IPS DF 19.7 (cell line): ENCODE measurements around the gene S1PR2.

Experiments
- DNase-seq: peaks from one replicate; pipeline ENCODE4 v3.0.0-alpha.2; 2013; ENCODE audit warnings: low read depth, low spot score

S1PR2 gene, protein sequence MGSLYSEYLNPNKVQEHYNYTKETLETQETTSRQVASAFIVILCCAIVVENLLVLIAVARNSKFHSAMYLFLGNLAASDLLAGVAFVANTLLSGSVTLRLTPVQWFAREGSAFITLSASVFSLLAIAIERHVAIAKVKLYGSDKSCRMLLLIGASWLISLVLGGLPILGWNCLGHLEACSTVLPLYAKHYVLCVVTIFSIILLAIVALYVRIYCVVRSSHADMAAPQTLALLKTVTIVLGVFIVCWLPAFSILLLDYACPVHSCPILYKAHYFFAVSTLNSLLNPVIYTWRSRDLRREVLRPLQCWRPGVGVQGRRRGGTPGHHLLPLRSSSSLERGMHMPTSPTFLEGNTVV

DNA sequence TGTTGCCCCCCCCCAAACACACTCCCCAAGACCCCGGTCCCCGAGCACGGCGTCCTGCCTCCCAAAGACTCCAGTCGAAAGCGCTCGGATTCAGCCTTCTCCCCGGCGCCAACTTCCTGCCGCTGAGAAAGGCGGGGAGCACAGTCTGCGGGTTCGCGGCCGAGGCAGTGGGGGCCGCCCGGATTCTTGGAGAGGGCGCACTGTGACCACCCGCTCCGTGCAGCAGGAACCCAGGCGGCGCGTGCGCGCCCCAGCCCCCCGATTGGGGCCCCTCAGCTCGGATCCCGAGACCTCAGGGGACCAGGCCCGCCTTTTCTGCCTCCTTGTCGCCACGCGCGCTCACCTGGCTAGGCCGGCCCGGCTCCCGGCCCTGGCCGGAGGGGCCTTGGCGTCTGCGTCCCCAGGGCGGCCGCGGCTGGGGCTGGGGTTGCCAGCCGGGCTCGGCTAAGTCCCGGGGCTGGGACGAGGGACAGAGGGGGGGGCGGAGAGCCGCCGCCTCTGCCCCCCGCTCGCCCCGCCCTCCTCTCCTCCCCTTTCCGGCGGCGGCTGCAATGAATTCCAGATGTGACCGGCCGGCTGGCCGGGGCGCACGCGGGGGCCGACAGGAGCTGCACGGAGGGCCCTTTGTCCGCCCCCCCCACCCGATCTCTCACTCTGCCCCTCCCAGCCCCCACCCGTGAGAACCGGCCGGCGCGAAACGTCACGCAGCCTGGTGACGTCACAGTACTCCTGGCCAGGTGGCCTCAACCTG, at the start of gene S1PR2:
Gene S1PR2 (minus strand): TSS at position 471 of the 751 bp plus-strand sequence. CDS start 6,426 bp downstream, outside the sequence.
- peak; percentile 28 for DNase-seq

DNA sequence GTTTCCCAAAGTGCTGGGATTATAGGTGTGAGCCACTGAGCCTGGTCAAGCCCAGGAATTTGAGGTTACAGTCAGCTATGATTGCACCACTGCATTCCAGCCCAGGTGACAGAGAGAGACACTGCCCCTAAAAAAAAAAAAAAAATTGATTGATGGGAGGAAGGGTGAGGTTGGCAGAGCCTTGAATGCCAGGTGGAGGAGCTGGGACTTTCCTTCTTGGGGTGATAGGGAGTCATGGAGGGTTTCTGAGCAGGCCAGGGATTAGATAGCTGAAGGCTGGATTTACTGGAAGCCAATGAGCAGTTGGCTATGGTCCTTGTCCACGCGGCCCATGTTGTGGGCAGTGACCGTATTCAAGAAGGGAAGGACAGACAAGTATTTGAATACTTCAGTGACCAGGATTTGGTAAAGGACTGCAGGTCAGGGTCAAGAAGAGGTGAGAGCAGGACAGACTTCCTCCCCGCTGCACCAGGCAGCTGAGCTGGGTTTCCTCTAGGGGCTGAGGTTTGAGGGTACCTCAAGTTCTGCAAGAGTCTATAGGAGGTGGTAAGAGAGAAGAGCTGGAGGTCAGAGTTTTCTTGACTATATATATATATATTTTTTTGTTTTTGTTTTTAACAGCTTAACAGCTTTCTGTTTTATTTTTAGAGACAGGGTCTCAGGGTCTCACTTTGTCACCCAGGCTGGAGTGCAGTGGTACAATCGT, 48.8 kb upstream of the S1PR2 start:
- DNase-seq, result no peak

DNA sequence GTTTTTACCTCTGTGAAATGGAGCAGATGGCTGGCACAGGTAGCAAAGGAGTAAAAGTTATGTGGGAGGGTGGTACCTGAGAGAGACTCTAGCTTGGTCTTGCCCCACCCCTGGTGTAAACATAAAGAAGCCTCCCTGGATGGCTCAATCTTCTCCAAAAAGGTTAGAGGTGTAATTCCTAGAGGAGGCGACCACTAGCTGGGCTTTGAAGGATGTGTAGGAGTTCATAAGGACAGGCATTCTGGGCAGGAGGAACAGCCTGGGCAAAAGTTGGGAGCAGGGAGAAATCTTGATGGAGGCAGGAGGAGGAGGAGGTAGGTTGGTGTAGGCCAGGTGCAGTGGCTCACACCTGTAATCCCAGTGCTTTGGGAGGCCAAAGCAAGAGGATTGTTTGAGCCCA, 47.8 kb upstream of the S1PR2 start:
- no peak for DNase-seq

DNA sequence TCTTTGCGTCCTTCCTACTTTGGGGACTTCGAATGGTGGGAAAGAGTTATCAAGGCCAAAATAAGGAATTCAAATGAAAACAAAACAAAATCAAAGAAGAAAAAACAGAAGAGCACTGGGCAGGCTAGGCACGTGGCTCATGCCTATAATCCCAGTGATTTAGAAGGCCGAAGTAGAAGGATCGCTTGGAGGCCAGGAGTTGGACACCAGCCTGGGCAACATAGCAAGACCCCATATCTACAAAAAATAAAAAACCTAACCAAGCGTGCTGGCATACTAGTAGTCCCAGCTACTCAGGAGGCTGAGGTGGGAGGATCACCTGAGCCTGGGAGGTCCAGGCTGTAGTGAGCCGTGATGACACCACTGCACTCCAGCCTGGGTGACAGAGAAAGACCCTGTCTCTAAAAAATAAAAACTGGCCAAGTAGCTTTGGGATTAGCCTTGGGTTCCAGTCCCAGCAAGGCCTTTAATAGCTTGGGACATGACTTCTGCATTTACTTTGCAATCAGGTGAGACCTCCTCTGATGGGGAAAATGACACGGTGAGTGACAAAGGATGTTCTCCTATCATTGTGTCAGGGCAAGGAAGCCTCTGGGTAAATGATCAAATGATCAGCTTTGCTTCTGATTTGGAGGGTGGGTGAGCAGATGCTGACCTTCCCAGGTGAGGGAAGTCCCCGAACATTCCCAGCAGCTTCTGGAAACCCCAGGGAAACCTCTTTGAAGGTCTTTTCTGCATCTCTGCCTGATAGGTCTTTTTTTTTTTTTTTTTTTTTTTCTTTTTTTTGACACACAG, 46.9 kb upstream of the S1PR2 start:
- DNase-seq, result no peak

DNA sequence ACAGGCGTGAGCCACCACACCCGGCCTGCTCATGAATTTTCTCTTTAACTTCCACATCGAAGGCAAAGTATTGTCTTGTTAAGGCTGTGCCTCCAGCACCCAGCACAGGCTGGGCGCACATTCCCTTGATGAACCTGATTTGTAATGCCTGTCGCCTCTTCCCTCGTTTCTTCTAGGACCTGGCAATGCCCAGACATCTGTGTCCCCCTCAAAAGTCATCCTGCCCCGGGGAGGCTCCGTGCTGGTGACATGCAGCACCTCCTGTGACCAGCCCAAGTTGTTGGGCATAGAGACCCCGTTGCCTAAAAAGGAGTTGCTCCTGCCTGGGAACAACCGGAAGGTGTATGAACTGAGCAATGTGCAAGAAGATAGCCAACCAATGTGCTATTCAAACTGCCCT, 43.5 kb upstream of the S1PR2 start:
- DNase-seq, result no peak

DNA sequence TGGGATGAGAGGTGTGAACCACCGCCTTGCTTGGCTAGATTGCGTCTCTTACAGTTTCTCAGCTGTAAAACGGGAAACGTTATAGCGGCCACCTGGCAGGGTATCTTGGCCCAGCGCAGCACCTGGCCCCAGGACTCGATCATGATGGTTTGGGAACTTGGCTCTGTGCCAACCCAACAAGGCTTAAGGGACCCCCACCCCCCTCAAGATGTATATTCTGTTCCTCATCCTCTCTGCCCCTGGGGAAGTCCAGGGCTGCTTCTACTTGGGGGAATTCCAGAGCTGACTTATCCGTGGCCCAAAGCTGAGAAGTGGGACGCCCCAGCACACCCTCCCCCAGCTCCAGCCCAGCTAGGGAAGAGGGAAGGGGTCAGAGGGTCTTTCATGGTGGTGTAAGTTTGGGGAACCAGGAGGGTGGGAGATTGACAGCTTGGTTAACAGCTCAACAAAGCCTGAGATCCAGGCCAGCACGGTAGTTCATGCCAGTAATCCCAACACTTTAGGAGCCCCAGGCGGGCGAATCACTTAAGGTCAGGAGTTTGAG, 40.5 kb upstream of the S1PR2 start:
- no peak for DNase-seq

DNA sequence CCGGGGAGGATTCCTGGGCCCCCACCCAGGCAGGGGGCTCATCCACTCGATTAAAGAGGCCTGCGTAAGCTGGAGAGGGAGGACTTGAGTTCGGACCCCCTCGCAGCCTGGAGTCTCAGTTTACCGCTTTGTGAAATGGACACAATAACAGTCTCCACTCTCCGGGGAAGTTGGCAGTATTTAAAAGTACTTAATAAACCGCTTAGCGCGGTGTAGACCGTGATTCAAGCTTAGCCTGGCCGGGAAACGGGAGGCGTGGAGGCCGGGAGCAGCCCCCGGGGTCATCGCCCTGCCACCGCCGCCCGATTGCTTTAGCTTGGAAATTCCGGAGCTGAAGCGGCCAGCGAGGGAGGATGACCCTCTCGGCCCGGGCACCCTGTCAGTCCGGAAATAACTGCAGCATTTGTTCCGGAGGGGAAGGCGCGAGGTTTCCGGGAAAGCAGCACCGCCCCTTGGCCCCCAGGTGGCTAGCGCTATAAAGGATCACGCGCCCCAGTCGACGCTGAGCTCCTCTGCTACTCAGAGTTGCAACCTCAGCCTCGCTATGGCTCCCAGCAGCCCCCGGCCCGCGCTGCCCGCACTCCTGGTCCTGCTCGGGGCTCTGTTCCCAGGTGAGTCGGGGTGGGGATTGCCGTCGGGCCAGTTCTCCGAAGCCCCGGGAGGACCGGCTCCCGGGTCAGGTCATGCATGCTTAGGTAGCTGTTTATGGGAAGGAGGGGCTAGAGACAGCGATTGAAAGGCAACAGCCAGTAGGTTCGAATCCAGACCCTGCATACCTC, 39.7 kb upstream of the S1PR2 start, which contains the start of gene ICAM1:
Gene ICAM1 (plus strand): TSS at position 505 of the 779 bp plus-strand sequence. CDS start 40 bp downstream, at position 545.
- DNase-seq, result no peak

DNA sequence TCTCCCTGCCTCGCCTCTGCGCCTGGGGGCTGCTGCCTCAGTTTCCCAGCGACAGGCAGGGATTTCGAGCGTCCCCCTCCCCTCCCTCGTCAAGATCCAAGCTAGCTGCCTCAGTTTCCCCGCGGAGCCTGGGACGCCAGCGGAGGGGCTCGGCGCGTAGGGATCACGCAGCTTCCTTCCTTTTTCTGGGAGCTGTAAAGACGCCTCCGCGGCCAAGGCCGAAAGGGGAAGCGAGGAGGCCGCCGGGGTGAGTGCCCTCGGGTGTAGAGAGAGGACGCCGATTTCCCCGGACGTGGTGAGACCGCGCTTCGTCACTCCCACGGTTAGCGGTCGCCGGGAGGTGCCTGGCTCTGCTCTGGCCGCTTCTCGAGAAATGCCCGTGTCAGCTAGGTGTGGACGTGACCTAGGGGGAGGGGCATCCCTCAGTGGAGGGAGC, 39.1 kb upstream of the S1PR2 start:
- DNase-seq, result no peak

DNA sequence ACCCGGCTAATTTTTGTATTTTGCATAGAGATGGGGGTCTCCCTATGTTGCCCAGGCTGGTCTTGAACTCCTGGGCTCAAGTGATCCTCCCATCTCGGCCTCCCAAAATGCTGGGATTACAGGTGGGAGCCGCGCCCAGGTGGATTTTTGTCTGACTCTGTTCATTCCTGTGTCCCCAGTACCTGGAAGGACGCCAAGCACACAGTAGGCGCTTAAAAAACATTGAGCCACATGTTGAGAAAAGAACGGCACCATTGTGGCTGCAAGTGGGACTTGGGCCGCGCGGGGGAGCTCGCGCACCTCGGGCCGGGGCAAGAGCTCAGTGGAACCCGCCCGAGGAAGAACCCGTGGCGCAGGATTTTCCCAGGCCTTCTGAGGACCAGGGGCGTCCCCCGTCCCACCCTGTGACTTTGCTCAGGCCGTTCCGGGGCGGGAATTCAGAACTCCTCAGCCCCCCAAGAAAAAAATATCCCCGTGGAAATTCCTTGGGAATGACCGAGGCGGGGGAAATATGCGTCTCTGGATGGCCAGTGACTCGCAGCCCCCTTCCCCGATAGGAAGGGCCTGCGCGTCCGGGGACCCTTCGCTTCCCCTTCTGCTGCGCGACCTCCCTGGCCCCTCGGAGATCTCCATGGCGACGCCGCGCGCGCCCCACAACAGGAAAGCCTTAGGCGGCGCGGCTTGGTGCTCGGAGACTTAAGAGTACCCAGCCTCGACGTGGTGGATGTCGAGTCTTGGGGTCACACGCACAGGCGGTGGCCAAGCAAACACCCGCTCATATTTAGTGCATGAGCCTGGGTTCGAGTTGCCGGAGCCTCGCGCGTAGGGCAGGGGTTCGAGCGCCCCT, 38.4 kb upstream of the S1PR2 start:
- no peak for DNase-seq

DNA sequence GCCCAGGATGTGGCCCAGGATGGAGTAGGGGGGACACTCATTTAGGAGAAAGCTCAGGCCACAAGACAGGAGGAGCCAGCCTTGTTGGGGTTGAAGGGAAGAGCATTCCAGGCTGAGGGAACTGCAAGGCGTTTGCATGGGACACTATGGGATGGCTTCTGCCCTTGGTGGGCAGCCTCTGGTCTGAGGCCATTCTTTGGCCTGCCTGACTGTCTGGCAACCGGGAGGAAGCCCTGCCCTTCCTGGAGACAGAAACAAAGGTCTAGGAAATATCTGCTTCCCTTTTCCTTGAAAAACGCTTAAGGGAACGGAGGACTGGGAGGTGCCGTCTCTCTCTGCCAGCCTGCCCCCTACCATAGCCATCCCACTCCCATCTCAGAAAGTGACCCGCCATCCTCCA, 36.9 kb upstream of the S1PR2 start:
- no peak for DNase-seq

DNA sequence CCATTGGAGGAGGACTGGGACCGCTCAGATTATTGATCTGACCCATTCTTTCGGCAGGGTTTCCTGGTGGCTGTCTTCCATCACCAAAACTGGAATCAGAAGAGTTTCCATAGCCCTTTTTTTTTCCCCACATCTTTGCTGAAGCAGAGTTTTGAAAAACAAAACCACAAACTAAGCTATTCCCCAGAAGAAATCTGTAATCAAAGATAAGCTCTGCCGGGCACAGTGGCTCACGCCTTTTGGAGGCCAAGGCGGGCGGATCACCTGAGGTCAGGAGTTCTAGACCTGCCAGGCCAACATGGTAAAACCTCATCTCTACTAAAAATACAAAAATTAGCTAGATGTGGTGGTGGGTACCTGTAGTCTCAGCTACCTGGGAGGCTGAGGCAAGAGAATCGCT, 35.6 kb upstream of the S1PR2 start:
- no peak for DNase-seq

DNA sequence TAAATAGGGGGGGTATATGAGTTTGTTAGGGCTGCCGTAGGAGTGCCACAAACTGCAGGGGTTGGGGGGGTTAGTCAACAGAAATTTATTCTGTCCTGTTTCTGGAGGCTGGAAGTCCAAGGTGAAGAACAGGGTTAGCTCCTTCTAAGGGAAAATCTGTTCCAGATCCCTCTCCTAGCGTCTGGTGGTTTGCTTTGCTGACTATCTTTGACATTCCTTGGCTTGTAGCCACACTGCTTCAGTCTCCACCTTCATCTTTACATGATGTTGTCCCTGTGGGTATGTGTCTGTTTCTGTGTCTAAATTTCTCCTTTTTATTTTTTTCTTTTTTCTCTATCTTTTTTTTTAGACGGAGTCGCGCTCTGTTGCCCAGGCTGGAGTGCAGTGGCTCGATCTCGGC, 31.6 kb upstream of the S1PR2 start:
- no peak for DNase-seq

DNA sequence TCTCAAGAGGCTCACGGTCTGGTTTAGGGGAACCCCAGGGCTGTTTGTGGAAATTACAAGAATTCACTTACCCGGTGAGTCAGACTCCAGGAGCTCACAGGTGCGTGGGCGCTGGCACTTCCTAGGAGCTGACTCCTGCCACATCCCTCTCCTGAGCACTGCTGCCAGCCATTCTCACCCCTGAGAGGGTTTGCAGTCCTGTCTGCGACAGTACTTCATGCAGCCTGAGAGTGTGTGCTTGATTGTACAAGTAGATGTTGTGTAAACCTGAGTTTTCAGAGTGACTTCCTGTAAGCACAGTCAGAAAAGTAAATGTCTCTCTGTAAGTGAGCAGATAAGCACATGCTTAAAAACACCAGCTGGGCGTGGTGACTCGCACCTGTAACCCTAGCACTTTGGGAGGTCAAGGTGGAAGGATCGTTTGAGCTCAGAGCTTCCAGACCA, 29.0 kb upstream of the S1PR2 start:
- DNase-seq, result no peak

DNA sequence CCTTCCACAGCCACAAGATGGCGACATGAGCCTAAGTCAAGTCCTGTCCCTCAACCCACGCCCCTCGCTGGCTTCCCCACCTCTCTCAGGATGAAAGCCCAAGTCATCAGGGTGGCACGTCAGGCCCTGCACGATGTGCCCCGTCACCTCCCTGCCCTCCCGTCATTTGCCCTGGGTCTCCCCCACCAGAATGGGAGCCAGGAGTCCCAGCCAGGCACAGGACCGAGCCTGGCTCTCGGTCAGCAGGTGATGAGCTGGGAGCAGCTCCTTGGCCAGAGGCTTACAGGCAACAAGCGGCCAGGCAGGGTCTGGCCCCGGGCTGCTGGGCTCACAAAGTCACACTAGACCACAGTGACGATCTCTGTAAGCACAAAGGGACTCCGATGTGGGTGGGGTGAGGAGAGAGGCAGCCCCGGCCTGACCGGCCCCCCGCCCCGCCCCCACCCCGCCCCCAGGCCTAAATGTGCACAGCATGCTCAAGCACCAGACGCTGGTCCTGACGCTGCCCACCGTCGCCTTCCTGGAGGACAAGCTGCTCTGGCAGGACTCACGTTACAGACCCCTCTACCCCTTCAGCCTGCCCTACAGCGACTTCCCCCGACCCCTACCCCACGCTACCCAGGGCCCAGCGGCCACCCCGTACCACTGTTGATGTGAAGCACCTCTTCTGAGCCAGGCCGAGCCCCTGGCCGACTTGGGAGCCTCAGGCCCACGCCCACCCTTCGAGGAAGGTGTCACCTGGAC, 28.2 kb upstream of the S1PR2 start:
- DNase-seq, result peak; percentile 56

DNA sequence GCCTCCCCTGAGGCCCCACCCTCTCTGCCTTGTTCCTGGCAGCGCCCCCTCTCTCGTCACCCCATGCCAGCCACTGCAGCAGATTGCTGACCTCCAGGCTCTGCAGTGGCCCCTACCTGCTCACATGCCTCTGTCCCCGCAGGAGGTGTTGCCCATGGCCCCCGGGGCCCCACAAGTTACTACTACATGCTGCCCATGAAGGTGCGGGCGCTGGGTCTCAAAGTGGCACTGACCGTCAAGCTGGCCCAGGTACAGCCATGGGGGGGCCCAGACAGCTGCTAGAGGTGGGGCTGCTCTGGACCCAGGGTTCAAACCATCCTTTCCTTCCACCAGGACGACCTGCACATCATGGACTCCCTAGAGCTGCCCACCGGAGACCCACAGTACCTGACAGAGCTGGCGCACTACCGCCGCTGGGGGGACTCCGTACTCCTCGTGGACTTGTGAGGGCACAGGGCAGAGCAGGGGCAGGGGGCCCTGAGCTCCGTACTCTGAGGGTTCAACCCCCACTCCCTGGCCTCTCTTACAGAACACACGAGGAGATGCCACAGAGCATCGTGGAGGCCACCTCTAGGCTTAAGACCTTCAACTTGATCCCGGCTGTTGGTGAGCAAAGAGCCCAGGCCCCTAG, 27.1 kb upstream of the S1PR2 start:
- no peak for DNase-seq

DNA sequence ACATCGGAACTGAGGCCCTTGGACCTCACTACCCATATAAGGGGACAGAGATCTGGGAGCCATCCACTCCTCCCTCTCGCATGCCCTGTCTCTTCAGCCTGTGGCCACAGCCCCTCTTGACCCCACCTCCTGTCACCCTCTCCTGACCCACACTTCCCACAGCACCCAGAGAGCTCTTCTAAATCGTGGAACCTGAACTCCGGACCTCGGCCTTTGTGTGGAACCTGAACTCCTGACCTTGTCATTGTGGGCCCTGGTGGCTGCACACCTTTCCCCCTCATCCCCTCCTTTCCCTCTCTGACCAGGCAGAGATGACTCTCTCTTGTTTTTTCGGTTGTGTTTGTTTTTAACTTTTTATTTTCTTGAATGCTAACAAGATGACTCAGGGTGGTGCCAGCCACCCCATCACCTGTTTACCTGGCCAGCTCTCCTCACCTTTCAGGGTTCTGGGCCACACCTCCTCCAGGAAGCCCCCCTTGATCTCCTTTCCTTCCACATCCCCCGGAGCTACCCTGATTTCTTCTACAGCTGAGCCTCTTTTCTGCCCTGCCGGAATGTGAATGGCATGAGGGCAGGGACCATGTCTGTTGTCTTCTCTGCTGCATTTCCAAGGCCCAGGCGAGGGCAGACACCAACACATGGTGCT, 26.0 kb upstream of the S1PR2 start:
- no peak for DNase-seq

DNA sequence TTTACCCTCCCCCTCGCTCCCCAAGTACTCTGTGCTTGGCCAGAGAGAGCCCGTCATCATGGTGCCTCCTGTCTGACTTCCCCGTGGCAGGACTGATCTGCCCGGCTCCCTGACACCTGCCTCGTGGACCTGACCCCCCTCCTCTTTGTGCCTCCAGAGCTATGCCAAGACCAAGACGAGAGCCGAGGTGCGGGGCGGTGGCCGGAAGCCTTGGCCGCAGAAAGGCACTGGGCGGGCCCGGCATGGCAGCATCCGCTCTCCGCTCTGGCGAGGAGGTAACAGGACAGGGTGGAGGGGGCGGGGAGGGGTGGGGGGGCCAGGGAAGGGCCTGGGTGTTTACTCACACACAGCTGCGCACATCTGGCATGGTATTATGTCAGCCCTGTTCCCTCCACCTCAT, 25.4 kb upstream of the S1PR2 start:
- DNase-seq, result no peak

DNA sequence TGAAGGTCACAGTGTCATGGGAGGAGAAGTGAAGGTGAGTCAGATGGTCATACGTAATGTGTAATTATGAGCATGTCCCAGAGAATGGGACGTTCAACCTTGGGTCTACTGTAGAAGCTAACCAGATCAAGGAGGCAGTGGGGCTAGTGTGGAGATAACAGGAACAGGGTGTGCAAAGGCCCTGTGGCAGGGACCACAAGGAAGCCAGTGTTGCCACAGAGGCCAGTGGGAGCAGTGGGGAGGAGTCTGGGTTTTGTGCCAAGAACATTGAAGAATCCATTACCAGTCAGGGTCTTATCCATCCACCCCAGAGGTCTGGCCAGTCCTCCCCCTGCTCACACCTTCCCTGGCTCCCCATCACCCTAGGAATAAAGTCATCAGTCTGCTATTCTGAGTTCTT, 24.2 kb upstream of the S1PR2 start:
- no peak for DNase-seq
